DND-41 (cell line): ENCODE results near the gene SLX4IP.

Experiments used
- CTCF ChIP-seq: IDR thresholded peaks from 2 replicates; pipeline ENCODE4 v1.5.1; 2012; ENCODE audit warnings: borderline replicate concordance, low read length, moderate library complexity, mild to moderate bottlenecking; ENCODE audit not compliant: poor library complexity, severe bottlenecking; ENCODE audit errors: extremely low read depth
- EZH2 ChIP-seq: IDR thresholded peaks from 3 replicates; pipeline ENCODE4 v1.6.1; 2012; ENCODE audit warnings: borderline replicate concordance, low read depth, mild to moderate bottlenecking, moderate library complexity, low read length, inconsistent platforms; ENCODE audit not compliant: severe bottlenecking

DNA sequence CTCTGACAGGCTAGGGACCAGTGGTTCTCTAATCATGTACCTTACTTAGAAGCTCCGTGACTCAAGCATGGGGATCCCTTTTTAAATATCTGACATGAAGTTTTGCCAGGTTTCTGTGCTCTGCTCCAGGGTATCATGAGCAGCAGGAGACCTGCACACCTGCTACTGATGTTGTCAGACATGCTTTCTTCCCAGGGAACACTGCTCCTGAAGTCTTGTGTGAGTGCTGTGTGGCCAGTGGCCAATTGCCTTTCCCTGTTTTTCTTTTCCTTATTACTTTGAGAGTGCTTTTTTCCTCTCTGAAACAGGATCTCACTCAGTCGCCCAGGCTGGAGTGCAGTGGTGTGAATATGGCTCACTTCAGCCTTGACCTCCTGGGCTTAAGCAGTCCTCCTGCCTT, 26.4 kb downstream of the SLX4IP start:
- TF ChIP-seq CTCF (no peak), EZH2 (no peak)
